HG03064 (cell line): Measurements from ENCODE around the gene NOC4L.
"Not testable (repeated sequence)": the region's sequence is repeated elsewhere in the genome, so short reads cannot be mapped to it uniquely, and the experiment has no call there.

Experiments
- ATAC-seq: cut with Tn5 transposase; IDR thresholded peaks from one replicate; pipeline ENCODE4 v1.9.1; 2021; ENCODE audit warnings: low read depth; ENCODE audit not compliant: unreplicated experiment

NOC4L gene

GRCh38 chr12:132141976-132142678 is 2.1 kb upstream of the NOC4L start:
- no peak for ATAC-seq

GRCh38 chr12:132142679-132143335 is 1.4 kb upstream of the NOC4L start:
- ATAC-seq: no peak

GRCh38 chr12:132143336-132144071 is 753 bp upstream of the NOC4L start:
- peak; percentile 34 for ATAC-seq

- no peak for ATAC-seq
Measured at GRCh38 chr12:132144810-132145168, 532 bp downstream of the NOC4L start.

- ATAC-seq: no peak
Measured at GRCh38 chr12:132145334-132145733, 1.1 kb downstream of the NOC4L start.

GRCh38 chr12:132146098-132146497 is 1.8 kb downstream of the NOC4L start:
- ATAC-seq: no peak

- no peak for ATAC-seq
Measured at GRCh38 chr12:132146772-132147422, 2.6 kb downstream of the NOC4L start.

GRCh38 chr12:132147423-132148367 is 3.4 kb downstream of the NOC4L start:
- ATAC-seq: no peak

GRCh38 chr12:132148368-132149045 is 4.2 kb downstream of the NOC4L start:
- no peak for ATAC-seq

- ATAC-seq: not testable (repeated sequence)
Measured at GRCh38 chr12:132149526-132149925, 5.3 kb downstream of the NOC4L start.

- no peak for ATAC-seq
Measured at GRCh38 chr12:132150780-132151144, 6.5 kb downstream of the NOC4L start.

- ATAC-seq: no peak
Measured at GRCh38 chr12:132151145-132151765, 7.0 kb downstream of the NOC4L start.

GRCh38 chr12:132151766-132152410 is 7.6 kb downstream of the NOC4L start:
- ATAC-seq: no peak

- no peak for ATAC-seq
Measured at GRCh38 chr12:132152411-132152821, 8.2 kb downstream of the NOC4L start.

- no peak for ATAC-seq
Measured at GRCh38 chr12:132152953-132153352, 8.7 kb downstream of the NOC4L start.

GRCh38 chr12:132153501-132154340 is 9.5 kb downstream of the NOC4L start:
- peak; percentile 60 for ATAC-seq

- no peak for ATAC-seq
Measured at GRCh38 chr12:132154341-132154761, 10.1 kb downstream of the NOC4L start.
